GM12874 (cell line): ENCODE measurements around the gene TM4SF1.

ENCODE experiments used
- TF ChIP-seq, protein P1 (sequence below): IDR thresholded peaks from 2 replicates; pipeline ENCODE4 v1.5.1; 2011; ENCODE audit warnings: low read depth, mild to moderate bottlenecking, control low read depth, low read length, moderate library complexity; ENCODE audit not compliant: insufficient read depth

TM4SF1 gene

DNA sequence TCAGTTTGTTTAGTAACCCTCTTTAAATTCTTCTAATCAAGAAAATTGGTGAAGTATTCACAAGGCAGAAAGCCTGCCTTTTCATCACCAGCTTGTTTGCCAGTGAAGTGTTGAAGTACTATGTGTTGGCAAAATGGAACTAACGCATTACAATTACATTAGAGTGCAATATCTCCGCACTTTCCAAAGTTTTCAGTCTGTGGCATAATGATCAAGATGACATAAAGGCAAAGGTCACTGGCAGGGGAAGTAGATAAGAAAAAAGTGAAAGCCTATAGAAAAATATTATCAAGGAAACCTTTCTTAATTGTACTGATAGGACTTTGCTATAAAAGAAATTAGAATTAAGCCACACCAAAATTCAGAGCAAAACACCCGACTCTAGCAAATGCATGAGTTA is 25.0 kb upstream of the TM4SF1 start:
- TF ChIP-seq, protein P1, sequence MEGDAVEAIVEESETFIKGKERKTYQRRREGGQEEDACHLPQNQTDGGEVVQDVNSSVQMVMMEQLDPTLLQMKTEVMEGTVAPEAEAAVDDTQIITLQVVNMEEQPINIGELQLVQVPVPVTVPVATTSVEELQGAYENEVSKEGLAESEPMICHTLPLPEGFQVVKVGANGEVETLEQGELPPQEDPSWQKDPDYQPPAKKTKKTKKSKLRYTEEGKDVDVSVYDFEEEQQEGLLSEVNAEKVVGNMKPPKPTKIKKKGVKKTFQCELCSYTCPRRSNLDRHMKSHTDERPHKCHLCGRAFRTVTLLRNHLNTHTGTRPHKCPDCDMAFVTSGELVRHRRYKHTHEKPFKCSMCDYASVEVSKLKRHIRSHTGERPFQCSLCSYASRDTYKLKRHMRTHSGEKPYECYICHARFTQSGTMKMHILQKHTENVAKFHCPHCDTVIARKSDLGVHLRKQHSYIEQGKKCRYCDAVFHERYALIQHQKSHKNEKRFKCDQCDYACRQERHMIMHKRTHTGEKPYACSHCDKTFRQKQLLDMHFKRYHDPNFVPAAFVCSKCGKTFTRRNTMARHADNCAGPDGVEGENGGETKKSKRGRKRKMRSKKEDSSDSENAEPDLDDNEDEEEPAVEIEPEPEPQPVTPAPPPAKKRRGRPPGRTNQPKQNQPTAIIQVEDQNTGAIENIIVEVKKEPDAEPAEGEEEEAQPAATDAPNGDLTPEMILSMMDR: no peak

- TF ChIP-seq, protein P1: no peak
Measured at GRCh38 chr3:149401926-149402310, 24.5 kb upstream of the TM4SF1 start.

- TF ChIP-seq, protein P1: no peak
Measured at GRCh38 chr3:149401212-149401925, 23.9 kb upstream of the TM4SF1 start.

GRCh38 chr3:149400645-149401044 is 23.2 kb upstream of the TM4SF1 start:
- TF ChIP-seq, protein P1: no peak

- TF ChIP-seq, protein P1: no peak
Measured at GRCh38 chr3:149398296-149398695, 20.8 kb upstream of the TM4SF1 start.

- TF ChIP-seq, protein P1: no peak
Measured at GRCh38 chr3:149397528-149397927, 20.1 kb upstream of the TM4SF1 start.

DNA sequence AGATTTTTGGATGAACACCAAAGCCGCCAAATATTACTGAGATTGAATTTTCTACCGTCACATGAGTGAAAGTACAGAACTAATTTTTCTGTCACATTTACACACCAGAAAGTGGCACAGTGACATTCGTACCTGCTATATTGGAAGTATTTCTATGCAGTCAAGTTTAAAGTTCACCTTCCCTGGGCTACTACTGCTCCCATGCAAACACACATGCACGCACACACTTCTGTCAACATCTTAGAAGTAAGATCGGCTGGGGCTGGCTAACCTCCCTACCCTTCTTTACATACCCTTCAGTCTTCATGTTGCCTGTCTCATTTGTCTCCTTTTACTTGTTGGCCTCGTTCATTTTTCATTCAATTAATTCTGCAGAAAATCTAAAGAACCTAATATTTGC is 19.0 kb upstream of the TM4SF1 start:
- TF ChIP-seq, protein P1: no peak
